GM20431 (cell line): Measurements from ENCODE around the gene BEST2.

Source experiments
- in situ Hi-C: fragments of 300-500 bp; cut with MseI, MboI; formaldehyde crosslinking; loops from one replicate; pipeline ENCODE4 v1.15.0; 2020; ENCODE audit warnings: low sequenced_read_pairs; ENCODE audit not compliant: unreplicated experiment

BEST2 gene

GRCh38 chr19:12764698-12765097 lies 13.1 kb downstream of the BEST2 start:
- in situ Hi-C loops: no loop called here

GRCh38 chr19:12766051-12766521 lies 14.5 kb downstream of the BEST2 start:
- in situ Hi-C loops: no loop called here

DNA sequence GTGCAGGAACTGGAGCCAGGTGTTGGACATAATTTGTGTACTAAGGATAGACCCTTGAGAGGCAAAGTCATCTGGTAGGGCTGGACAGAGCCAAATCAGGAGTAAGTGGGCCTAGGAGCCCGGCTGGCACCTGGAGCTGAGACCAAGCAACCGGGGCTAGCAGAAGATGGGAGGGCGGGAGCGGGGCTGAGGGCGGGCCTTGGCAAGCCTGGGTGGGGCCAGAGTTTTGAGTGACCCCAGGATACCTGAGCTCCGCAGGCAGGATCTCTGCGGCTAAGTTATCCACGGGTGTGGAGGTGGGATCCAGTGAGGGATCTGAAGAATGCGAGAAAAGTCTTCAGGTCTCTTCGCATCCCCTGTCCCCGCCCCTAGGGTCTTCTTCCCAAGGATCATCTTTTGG lies 15.6 kb downstream of the BEST2 start:
- in situ Hi-C loops: no loop called here

DNA sequence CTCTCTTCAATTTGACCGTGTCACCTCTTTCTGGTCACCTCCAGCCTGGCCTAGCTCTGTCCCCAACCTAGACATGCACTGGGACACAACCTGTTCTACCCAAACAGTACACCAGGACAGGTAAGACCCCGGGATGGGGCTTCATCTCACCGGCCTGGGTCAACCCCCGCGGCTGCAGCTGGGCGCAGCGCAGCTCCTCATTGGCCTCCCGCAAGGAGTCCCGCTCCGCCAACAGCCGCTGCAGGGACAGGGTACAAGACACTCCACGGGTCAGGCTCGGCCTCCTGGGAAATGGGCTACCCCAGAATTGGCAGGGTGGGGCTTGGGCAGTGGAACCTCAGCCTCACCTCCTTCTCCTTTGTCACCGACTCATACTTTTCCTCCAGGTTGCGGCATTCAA lies 16.1 kb downstream of the BEST2 start:
- in situ Hi-C loops: no loop called here

GRCh38 chr19:12769689-12770088 lies 18.1 kb downstream of the BEST2 start:
- in situ Hi-C loops: no loop called here

GRCh38 chr19:12770922-12771321 lies 19.3 kb downstream of the BEST2 start:
- in situ Hi-C loops: no loop called here

- in situ Hi-C loops: no loop called here
Measured at GRCh38 chr19:12772323-12772722, 20.7 kb downstream of the BEST2 start.

GRCh38 chr19:12773571-12773970 lies 22.0 kb downstream of the BEST2 start:
- in situ Hi-C loops: no loop called here

GRCh38 chr19:12774588-12775555 lies 23.3 kb downstream of the BEST2 start, which contains the start of gene HOOK2:
Gene HOOK2, minus strand, starts transcription at chr19:12775552. Its CDS starts 103 bp downstream, at chr19:12775449.
- in situ Hi-C loops: no loop called here

- in situ Hi-C loops: no loop called here
Measured at GRCh38 chr19:12777217-12778016, 25.8 kb downstream of the BEST2 start.

GRCh38 chr19:12778017-12778904 lies 26.7 kb downstream of the BEST2 start:
- in situ Hi-C loops: no loop called here

- in situ Hi-C loops: no loop called here
Measured at GRCh38 chr19:12778905-12779161, 27.2 kb downstream of the BEST2 start.

- in situ Hi-C loops: no loop called here
Measured at GRCh38 chr19:12779162-12779993, 27.8 kb downstream of the BEST2 start.

- in situ Hi-C loops: no loop called here
Measured at GRCh38 chr19:12782174-12782423, 30.5 kb downstream of the BEST2 start.

GRCh38 chr19:12782424-12783290 lies 31.1 kb downstream of the BEST2 start:
- in situ Hi-C loops: no loop called here

- in situ Hi-C loops: no loop called here
Measured at GRCh38 chr19:12783291-12783848, 31.8 kb downstream of the BEST2 start.

- in situ Hi-C loops: no loop called here
Measured at GRCh38 chr19:12783849-12784393, 32.3 kb downstream of the BEST2 start.

- in situ Hi-C loops: no loop called here
Measured at GRCh38 chr19:12784394-12784870, 32.8 kb downstream of the BEST2 start.
